Prostate gland (tissue), 2 donors: ENCODE measurements around the gene MPZL2. TPM values are rescaled to one million over a fixed set of nuclear protein-coding genes. Genes with fewer than 3 reads are reported as not detected.

Experiments used
- DNase-seq: peaks from one replicate; pipeline ENCODE4 v3.0.0-alpha.2; 2019; ENCODE audit warnings: low spot score
- H3K27ac ChIP-seq, 2 donors: fragments of 200-600 bp; sonication (generic); 2 replicates each; pipeline ENCODE4 v1.5.1; 2017 to 2019
- H3K27me3 ChIP-seq: fragments of 200-600 bp; sonication (generic); replicated peaks from 2 replicates; pipeline ENCODE4 v1.5.1; 2019; ENCODE audit not compliant: insufficient read depth
- H3K36me3 ChIP-seq, 2 donors: fragments of 200-600 bp; sonication (generic); 1 replicate in 1 of 2; 2 replicates in 1 of 2; pipeline versions ENCODE4 v1.5.1 to v1.8.1; 2017 to 2019
- H3K4me1 ChIP-seq: fragments of 200-600 bp; sonication (generic); replicated peaks from 2 replicates; pipeline ENCODE4 v1.5.1; 2019
- H3K4me3 ChIP-seq, 2 donors: fragments of 200-600 bp; sonication (generic); 2 replicates each; pipeline ENCODE4 v1.5.1; 2017 to 2019
- H3K9me3 ChIP-seq: fragments of 200-600 bp; sonication (generic); 2 replicates; pipeline ENCODE4 v1.5.1; 2017
- CTCF ChIP-seq, 4 experiments: fragments of 200-600 bp in 2 of 4; fragments of 450-650 bp in 2 of 4; sonication (generic) in 2 of 4; IDR thresholded peaks; 1 replicate in 3 of 4; 2 replicates in 1 of 4; pipeline ENCODE4 v1.5.1; 2016 to 2019; ENCODE audit warnings: antibody characterized with exemption in 4 of 4, mild to moderate bottlenecking in 2 of 4, moderate library complexity in 2 of 4
- POLR2A ChIP-seq: fragments of 450-650 bp; IDR thresholded peaks from one replicate; pipeline ENCODE4 v1.6.1; 2016; ENCODE audit warnings: antibody characterized with exemption, mild to moderate bottlenecking
- POLR2AphosphoS5 ChIP-seq: sonication (generic); formaldehyde crosslinking; IDR thresholded peaks from one replicate; pipeline ENCODE4 v1.6.1; 2017; ENCODE audit warnings: antibody characterized with exemption
- WGBS: methylation state at CpG from one replicate; pipeline ENCODE4 v1.1.5; 2018; 5-methylcytosine and 5-hydroxymethylcytosine counted together
- intact Hi-C: fragments of 100-400 bp; cut with DNase I; formaldehyde crosslinking; loops from one replicate; pipeline ENCODE4 v1.14.2; 2022
- total RNA-seq, 2 donors: library from RNA; depleted of rRNA; stranded (reverse); fragments of >200 nt; gene quantifications; one replicate each; pipeline ENCODE4 v1.1.0, GENCODE V29; 2016

MPZL2 gene
- total RNA-seq, 2 donors from 2014 or later, result 73.7 to 103 TPM

GRCh38 chr11:118212781-118213191 is 51.3 kb downstream of the MPZL2 start:
- DNase-seq, result no peak
- intact Hi-C loops, result no loop called here
- Histone ChIP-seq H3K9me3 (no peaks in the 10 kb centered on the region), H3K4me3 (no peak overlapping the region), H3K4me1 (no peaks in the 10 kb centered on the region), H3K36me3 (no peaks in the 10 kb centered on the region), H3K27me3 (no peaks in the 10 kb centered on the region), H3K27ac (no peak overlapping the region)
- WGBS, result 73% methylated on average over 2 of the region's 2 CpGs
- TF ChIP-seq POLR2A (no peak), POLR2AphosphoS5 (no peak), CTCF (IDR thresholded peaks at IDR 0.05) (no peak)

GRCh38 chr11:118212131-118212725 is 51.9 kb downstream of the MPZL2 start:
- Histone ChIP-seq H3K4me1 (no peaks in the 10 kb centered on the region), H3K27ac (no peak overlapping the region), H3K4me3 (no peak overlapping the region), H3K36me3 (no peaks in the 10 kb centered on the region), H3K9me3 (no peaks in the 10 kb centered on the region), H3K27me3 (no peaks in the 10 kb centered on the region)
- intact Hi-C loops, result no loop called here
- no peak for DNase-seq
- WGBS, result 86% methylated on average over 7 of the region's 7 CpGs
- no peak for TF ChIP-seq POLR2A
- no peak for TF ChIP-seq POLR2AphosphoS5

GRCh38 chr11:118211006-118211405 is 53.1 kb downstream of the MPZL2 start:
- Histone ChIP-seq H3K36me3 (no peaks in the 10 kb centered on the region), H3K27me3 (no peaks in the 10 kb centered on the region), H3K27ac (no peak overlapping the region), H3K4me3 (no peak overlapping the region), H3K4me1 (no peaks in the 10 kb centered on the region), H3K9me3 (no peaks in the 10 kb centered on the region)
- 29% methylated on average over 6 of the region's 6 CpGs for WGBS
- TF ChIP-seq POLR2A (no peak), POLR2AphosphoS5 (no peak), CTCF (IDR thresholded peaks at IDR 0.05) (no peak)
- no peak for DNase-seq
- intact Hi-C loops, result no loop called here

- WGBS, result 91% methylated on average over 7 of the region's 7 CpGs
- intact Hi-C loops, result no loop called here
- H3K9me3 ChIP-seq, result no peaks in the 10 kb centered on the region
- no peak for TF ChIP-seq CTCF (IDR thresholded peaks at IDR 0.05)
- no peak for TF ChIP-seq POLR2AphosphoS5
- TF ChIP-seq POLR2A, result no peak
- H3K4me1 ChIP-seq, result no peaks in the 10 kb centered on the region
- no peaks in the 10 kb centered on the region for H3K36me3 ChIP-seq
- H3K27me3 ChIP-seq, result no peaks in the 10 kb centered on the region
- no peak for DNase-seq
- no peak overlapping the region for H3K4me3 ChIP-seq
- H3K27ac ChIP-seq, result no peak overlapping the region
Observed at GRCh38 chr11:118210323-118210722, 53.8 kb downstream of the MPZL2 start.

- no peaks in the 10 kb centered on the region for H3K36me3 ChIP-seq
- no peak for DNase-seq
- H3K27me3 ChIP-seq, result no peaks in the 10 kb centered on the region
- WGBS, result 90% methylated on average over 3 of the region's 3 CpGs
- no peak overlapping the region for H3K4me3 ChIP-seq
- intact Hi-C loops, result no loop called here
- TF ChIP-seq POLR2AphosphoS5, result no peak
- TF ChIP-seq CTCF (IDR thresholded peaks at IDR 0.05), result no peak
- TF ChIP-seq POLR2A, result no peak
- H3K4me1 ChIP-seq, result no peaks in the 10 kb centered on the region
- no peaks in the 10 kb centered on the region for H3K9me3 ChIP-seq
- no peak overlapping the region for H3K27ac ChIP-seq
Observed at GRCh38 chr11:118209033-118209432, 55.1 kb downstream of the MPZL2 start.
